Measurements from ENCODE around the gene DNAI7.

The DNAI7 gene, protein sequence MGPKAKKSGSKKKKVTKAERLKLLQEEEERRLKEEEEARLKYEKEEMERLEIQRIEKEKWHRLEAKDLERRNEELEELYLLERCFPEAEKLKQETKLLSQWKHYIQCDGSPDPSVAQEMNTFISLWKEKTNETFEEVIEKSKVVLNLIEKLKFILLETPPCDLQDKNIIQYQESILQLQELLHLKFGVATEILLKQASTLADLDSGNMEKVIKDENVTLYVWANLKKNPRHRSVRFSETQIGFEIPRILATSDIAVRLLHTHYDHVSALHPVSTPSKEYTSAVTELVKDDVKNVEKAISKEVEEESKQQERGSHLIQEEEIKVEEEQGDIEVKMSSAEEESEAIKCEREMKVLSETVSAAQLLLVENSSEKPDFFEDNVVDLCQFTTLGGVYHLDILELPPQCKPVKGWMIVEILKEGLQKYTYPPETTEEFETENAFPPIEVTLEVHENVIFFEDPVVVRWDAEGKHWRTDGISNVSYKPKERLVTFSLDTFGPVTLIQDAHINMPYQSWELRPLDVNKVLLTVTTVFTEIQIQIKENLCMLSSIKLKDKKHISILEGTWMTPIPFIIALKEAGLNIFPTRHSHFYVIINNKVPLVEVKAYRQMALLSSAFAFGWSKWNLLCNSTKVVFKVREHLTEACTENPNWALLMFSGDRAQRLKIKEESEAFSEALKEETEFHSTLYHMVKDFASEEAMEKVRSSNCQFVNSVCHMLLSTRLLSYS

DNA sequence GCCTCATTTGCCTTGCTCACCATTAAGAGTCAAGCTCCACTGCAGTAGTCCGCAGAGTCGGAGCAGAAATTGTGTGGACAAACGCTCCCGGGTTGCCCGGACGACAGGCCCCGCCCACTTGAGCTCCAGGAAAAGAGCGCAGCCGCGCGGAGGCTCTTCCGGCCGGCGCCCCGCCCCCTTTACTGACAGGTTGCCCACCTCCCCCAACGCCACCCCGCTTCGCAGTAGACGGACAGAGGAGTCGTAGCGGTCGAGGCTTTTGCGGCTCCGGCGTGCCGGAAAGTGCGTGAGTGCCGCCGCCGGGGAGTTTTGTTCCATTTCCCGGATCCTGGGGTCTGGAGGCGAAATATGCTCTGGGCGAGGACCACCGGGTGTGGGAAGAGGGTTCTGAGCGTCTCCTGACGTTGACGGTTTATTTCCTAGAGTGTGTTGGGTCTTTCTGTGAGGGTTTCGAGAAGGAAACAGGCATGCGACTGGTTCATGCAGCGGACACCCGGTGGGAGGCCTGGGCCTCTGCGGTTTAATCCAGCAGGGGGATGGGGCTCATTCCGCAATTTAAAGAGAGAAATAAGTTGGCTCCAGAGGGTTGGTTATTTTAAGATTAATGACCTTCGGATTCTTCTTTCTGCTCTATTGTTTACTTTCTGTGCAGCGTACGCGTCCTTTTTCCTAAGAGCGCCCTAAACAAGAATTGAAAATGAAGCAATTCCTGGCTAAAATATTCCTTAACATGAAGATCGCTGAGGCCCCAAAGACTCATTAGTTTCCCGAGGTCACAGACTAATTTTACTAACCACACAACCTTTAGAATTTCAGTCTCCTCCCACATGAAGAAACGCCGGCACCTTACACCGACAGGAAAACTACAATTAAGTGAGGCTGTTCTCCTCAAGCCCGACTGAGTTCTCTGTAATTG lies at the start of gene DNAI7, which contains the start of gene ETFRF1:
Gene DNAI7 (minus strand): TSS at position 105 of the 916 bp plus-strand sequence. CDS start 82 bp downstream, at position 23.
Gene ETFRF1 (plus strand): TSS at position 182 of the 916 bp plus-strand sequence. CDS start 8,720 bp downstream, outside the sequence.
- peak; percentile 88 to 92 for DNase-seq (ENCODE audit: low read depth in 2 of 2)

DNA sequence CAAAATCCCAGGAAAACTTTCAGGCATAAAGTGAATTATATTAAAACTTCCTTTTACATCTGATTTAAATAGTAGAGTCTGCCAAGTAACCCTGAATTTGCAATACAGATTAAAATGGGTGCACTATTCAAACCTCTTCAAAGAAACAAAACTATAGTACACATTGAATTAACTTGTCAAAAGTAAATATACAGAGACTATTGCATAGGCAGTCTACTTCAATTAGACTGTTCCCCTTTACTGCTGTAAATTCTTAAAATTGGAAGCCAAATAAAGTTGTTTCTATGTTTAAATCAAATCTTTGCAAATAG lies 48.7 kb upstream of the DNAI7 start:
- DNase-seq (ENCODE audit: low read depth in 2 of 2): no peak

- DNase-seq (ENCODE audit: low read depth in 2 of 2): no peak
Observed at GRCh38 chr12:25242981-25243679, 48.2 kb upstream of the DNAI7 start.

GRCh38 chr12:25241167-25242020 lies 46.4 kb upstream of the DNAI7 start:
- no peak for DNase-seq (ENCODE audit: low read depth in 2 of 2)

DNA sequence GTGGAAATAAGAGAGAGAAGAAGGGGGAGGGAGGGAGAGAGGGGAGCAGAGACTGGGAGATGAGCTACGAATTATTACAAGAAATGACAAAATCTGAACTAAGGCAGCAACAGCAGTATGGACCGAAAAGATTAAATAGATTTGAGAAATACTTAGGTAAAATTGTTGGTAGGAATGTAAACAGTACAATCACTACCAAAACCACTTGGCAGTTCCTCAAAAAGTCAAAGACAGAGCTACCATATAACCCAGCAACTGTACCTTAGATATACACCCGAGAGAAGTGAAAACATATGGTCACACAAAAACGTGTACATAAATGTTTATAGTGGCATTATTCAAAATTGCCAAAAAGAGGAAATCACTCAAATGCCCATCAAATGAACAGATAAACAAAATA lies 41.7 kb upstream of the DNAI7 start:
- DNase-seq (ENCODE audit: low read depth in 2 of 2): no peak

GRCh38 chr12:25236190-25236589 lies 41.2 kb upstream of the DNAI7 start:
- DNase-seq (ENCODE audit: low read depth in 2 of 2): no peak

GRCh38 chr12:25213338-25213737 lies 18.4 kb upstream of the DNAI7 start:
- DNase-seq (ENCODE audit: low read depth in 2 of 2): no peak

- no peak for DNase-seq (ENCODE audit: low read depth in 2 of 2)
Observed at GRCh38 chr12:25208554-25208953, 13.6 kb upstream of the DNAI7 start.

- DNase-seq (ENCODE audit: low read depth in 2 of 2): no peak
Observed at GRCh38 chr12:25207846-25208245, 12.9 kb upstream of the DNAI7 start.

DNA sequence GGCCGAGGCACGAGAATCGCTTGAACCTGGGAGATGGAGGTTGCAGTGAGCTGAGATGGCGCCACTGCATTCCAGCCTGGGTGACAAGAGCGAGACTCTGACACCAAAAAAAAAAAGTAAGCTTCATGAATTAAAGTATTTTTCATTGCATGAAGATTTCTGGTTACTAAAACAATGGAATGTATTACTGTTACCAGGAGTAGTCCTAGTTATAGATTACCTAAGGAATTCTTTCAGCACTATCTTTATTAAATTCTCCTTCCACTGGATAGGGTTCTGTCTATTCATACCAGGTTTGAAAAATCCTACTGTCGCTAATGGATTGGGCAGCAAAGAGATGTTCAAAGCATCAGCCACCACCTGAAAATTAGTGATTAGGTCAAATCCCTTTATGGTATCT lies 12.5 kb upstream of the DNAI7 start:
- DNase-seq (ENCODE audit: low read depth in 2 of 2): no peak

- DNase-seq (ENCODE audit: low read depth in 2 of 2): no peak
Observed at GRCh38 chr12:25202137-25202536, 7.2 kb upstream of the DNAI7 start.

GRCh38 chr12:25200703-25201102 lies 5.7 kb upstream of the DNAI7 start:
- DNase-seq (ENCODE audit: low read depth in 2 of 2): no peak

- DNase-seq (ENCODE audit: low read depth in 2 of 2): no peak
Observed at GRCh38 chr12:25197608-25198007, 2.6 kb upstream of the DNAI7 start.

- DNase-seq (ENCODE audit: low read depth in 2 of 2): no peak
Observed at GRCh38 chr12:25194722-25195055, 271 bp downstream of the DNAI7 start.

- DNase-seq (ENCODE audit: low read depth in 2 of 2): no peak
Observed at GRCh38 chr12:25194214-25194613, 746 bp downstream of the DNAI7 start.

DNA sequence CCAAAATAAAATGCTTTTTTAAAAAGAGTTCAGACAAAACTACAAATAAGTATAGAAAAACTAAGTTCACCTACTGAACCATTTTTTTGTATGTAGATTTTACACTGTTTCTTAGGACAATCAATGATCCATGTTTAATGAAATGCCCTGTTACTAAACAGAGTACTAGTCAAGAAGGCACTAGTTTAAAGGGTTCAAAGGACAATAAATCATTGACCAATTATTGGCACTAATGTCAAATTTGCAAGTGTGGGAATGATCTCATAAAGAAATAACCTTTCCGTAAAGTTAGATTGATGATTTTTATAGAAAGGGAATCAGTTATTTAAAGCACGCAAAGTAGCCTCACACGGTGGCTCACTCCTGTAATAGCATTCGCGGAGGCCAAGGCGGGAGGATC lies 4.2 kb downstream of the DNAI7 start:
- DNase-seq (ENCODE audit: low read depth in 2 of 2): no peak

DNA sequence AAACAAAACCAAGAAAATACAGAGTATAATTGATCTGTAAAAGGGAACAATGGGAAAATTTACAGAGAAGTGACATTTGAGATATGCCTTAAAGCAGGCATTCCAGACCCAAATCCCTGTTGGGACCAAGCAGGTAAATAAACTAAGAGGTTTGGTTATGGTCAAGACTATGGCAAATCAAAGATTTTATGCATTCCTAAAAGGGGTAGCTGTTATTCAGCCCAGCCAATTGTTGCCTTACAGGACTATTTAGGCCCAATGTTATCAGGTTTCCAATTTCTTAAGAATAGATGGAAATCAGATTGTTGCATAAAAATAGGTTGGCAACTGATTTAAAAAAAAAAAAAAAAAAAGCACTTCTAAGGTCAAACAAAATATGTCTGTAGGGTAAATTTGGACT lies 5.3 kb downstream of the DNAI7 start:
- DNase-seq (ENCODE audit: low read depth in 2 of 2): no peak

- no peak for DNase-seq (ENCODE audit: low read depth in 2 of 2)
Observed at GRCh38 chr12:25187781-25188180, 7.2 kb downstream of the DNAI7 start.

DNA sequence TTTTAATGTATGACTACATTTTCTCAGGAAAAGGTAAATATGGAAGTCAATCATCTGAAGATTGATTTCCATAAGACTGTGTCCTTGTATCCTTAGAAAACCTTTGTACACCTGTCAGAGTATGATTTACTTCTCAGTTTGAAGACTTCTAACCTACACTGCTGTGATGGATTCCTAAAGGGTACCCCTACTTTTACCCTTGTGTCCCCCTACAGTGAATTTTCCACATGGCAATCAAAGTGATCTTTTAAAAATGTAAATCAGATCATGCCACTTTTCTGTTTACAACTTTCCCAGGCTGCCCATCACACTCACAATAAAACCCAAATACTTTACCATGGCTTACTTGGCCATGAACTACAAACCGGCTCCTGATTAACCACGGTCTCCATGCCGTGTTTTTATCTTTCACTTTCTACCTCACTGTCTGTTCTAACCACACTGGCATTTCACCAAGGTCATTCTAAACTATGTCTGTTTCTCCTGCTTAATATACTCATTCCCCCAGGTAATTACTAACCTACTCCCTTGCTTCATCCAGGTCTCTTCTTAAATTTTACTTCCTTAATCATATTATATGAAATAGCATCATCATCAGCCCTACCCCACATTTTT lies 8.1 kb downstream of the DNAI7 start:
- DNase-seq (ENCODE audit: low read depth in 2 of 2): no peak

Measured in activated CD8-positive, alpha-beta memory T cell treated with anti-CD3 and anti-CD28 coated beads for 4 hours (primary cell).